Measurements from ENCODE around the gene PTPRC. TPM values are rescaled to one million over a fixed set of nuclear protein-coding genes. Genes with fewer than 3 reads are reported as not detected.

The PTPRC gene
- total and polyA plus RNA-seq, 2 donors (not counting 1 experiment from before 2014, with no cell fraction given) = under 0.01 to 0.11 TPM

GRCh38 chr1:198669771-198670170 is 30.9 kb downstream of the PTPRC start:
- Histone ChIP-seq H2AFZ (ENCODE audit: low read length) (no peak overlapping the region), H3K9me3 (ENCODE audit: control insufficient read depth, insufficient read depth, low read depth, low read length) (no peaks in the 10 kb centered on the region), H3K4me2 (ENCODE audit: extremely low read depth, insufficient read depth, low read length) (no peak overlapping the region), H3K27me3 (ENCODE audit: control insufficient read depth, insufficient read depth, low read length) (no peaks in the 10 kb centered on the region), H3K79me2 (ENCODE audit: control insufficient read depth, insufficient read depth, low read length) (no peaks in the 10 kb centered on the region), H3K27ac (ENCODE audit: insufficient read depth, low read length) (peak overlapping the region; percentile 58), H3K4me3 (replicated peaks in 1 of 4; ENCODE audit: control extremely low read depth in 1 of 4, insufficient read depth in 1 of 4, low read depth in 3 of 4, low read length in 4 of 4) (no peak overlapping the region), H3K36me3 (ENCODE audit: control insufficient read depth, insufficient read depth, low read length) (no peaks in the 10 kb centered on the region), H4K20me1 (ENCODE audit: control insufficient read depth, extremely low read depth, insufficient read depth, low read length) (no peaks in the 10 kb centered on the region), H3K9ac (ENCODE audit: insufficient read depth, low read length) (no peak overlapping the region), H3K4me1 (ENCODE audit: control insufficient read depth, extremely low read depth, insufficient read depth, low read length) (peaks cover 18% of the 10 kb centered on the region)
- no peak for DNase-seq (ENCODE audit: low read depth in 2 of 2)
- TF ChIP-seq EZH2 (IDR thresholded peaks at IDR 0.05; ENCODE audit: low read length, missing control alignments) = no peak
- no peak for TF ChIP-seq CTCF (conservative IDR thresholded peaks at IDR 0.05 in 1 of 2, IDR thresholded peaks at IDR 0.05 in 1 of 2; ENCODE audit: low read depth in 1 of 2, low read length in 2 of 2)

GRCh38 chr1:198671136-198671535 is 32.3 kb downstream of the PTPRC start:
- peaks cover 18% of the 10 kb centered on the region for H3K4me1 ChIP-seq (ENCODE audit: control insufficient read depth, extremely low read depth, insufficient read depth, low read length)
- H3K27ac ChIP-seq (ENCODE audit: insufficient read depth, low read length) = no peak overlapping the region
- H3K79me2 ChIP-seq (ENCODE audit: control insufficient read depth, insufficient read depth, low read length) = no peaks in the 10 kb centered on the region
- TF ChIP-seq CTCF (conservative IDR thresholded peaks at IDR 0.05 in 1 of 2, IDR thresholded peaks at IDR 0.05 in 1 of 2; ENCODE audit: low read depth in 1 of 2, low read length in 2 of 2) = no peak
- TF ChIP-seq EZH2 (IDR thresholded peaks at IDR 0.05; ENCODE audit: low read length, missing control alignments) = no peak
- no peak overlapping the region for H3K9ac ChIP-seq (ENCODE audit: insufficient read depth, low read length)
- H3K36me3 ChIP-seq (ENCODE audit: control insufficient read depth, insufficient read depth, low read length) = no peaks in the 10 kb centered on the region
- no peaks in the 10 kb centered on the region for H3K27me3 ChIP-seq (ENCODE audit: control insufficient read depth, insufficient read depth, low read length)
- H4K20me1 ChIP-seq (ENCODE audit: control insufficient read depth, extremely low read depth, insufficient read depth, low read length) = no peaks in the 10 kb centered on the region
- H2AFZ ChIP-seq (ENCODE audit: low read length) = no peak overlapping the region
- no peaks in the 10 kb centered on the region for H3K9me3 ChIP-seq (ENCODE audit: control insufficient read depth, insufficient read depth, low read depth, low read length)
- no peak overlapping the region for H3K4me2 ChIP-seq (ENCODE audit: extremely low read depth, insufficient read depth, low read length)
- H3K4me3 ChIP-seq (replicated peaks in 1 of 4; ENCODE audit: control extremely low read depth in 1 of 4, insufficient read depth in 1 of 4, low read depth in 3 of 4, low read length in 4 of 4) = no peak overlapping the region
- no peak for DNase-seq (ENCODE audit: low read depth in 2 of 2)

DNA sequence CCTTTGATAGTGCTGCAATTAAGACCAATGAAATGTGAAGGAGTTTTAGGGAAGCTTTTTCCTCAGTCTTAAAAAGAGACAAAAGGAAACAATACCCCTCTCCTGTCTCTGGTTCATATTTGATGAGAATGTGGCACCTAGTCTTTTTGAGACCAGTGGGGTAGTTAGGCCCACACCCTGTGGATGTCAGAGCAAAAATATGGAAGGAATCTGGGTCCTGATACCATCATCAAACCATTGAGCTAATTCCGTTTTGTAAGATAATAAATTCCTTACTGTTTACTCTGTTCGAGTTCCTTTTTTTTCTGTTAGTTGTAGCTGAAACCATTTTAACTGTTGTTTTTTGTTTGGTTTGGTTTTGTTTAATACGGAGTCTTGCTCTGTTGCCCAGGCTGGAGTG is 33.3 kb downstream of the PTPRC start:
- Histone ChIP-seq H3K4me2 (ENCODE audit: extremely low read depth, insufficient read depth, low read length) (no peak overlapping the region), H3K4me3 (replicated peaks in 1 of 4; ENCODE audit: control extremely low read depth in 1 of 4, insufficient read depth in 1 of 4, low read depth in 3 of 4, low read length in 4 of 4) (no peak overlapping the region)

More for the DNA sequence above, 33.3 kb downstream of the PTPRC start:
- no peak overlapping the region for H3K27ac ChIP-seq (ENCODE audit: insufficient read depth, low read length)
- no peaks in the 10 kb centered on the region for H3K36me3 ChIP-seq (ENCODE audit: control insufficient read depth, insufficient read depth, low read length)
- H3K9ac ChIP-seq (ENCODE audit: insufficient read depth, low read length) = no peak overlapping the region
- peaks cover 13% of the 10 kb centered on the region for H3K4me1 ChIP-seq (ENCODE audit: control insufficient read depth, extremely low read depth, insufficient read depth, low read length)
- DNase-seq (ENCODE audit: low read depth in 2 of 2) = peak in 1 of 2 donors; percentile 89
- no peaks in the 10 kb centered on the region for H4K20me1 ChIP-seq (ENCODE audit: control insufficient read depth, extremely low read depth, insufficient read depth, low read length)
- H3K9me3 ChIP-seq (ENCODE audit: control insufficient read depth, insufficient read depth, low read depth, low read length) = no peaks in the 10 kb centered on the region
- H3K27me3 ChIP-seq (ENCODE audit: control insufficient read depth, insufficient read depth, low read length) = no peaks in the 10 kb centered on the region
- no peak for TF ChIP-seq CTCF (conservative IDR thresholded peaks at IDR 0.05 in 1 of 2, IDR thresholded peaks at IDR 0.05 in 1 of 2; ENCODE audit: low read depth in 1 of 2, low read length in 2 of 2)
- no peak overlapping the region for H2AFZ ChIP-seq (ENCODE audit: low read length)
- no peaks in the 10 kb centered on the region for H3K79me2 ChIP-seq (ENCODE audit: control insufficient read depth, insufficient read depth, low read length)
